BLaER1 (cell line): ENCODE results near the gene ATP6V0B.

Experiments
- H3K27ac ChIP-seq: shearing (Covaris generic); formaldehyde crosslinking; 2 replicates; pipeline ENCODE4 v1.8.1; 2022
- H3K27me3 ChIP-seq: shearing (Covaris generic); formaldehyde crosslinking; 2 replicates; pipeline ENCODE4 v1.8.1; 2022
- H3K36me3 ChIP-seq: shearing (Covaris generic); formaldehyde crosslinking; 2 replicates; pipeline ENCODE4 v1.8.1; 2022
- H3K4me1 ChIP-seq: shearing (Covaris generic); formaldehyde crosslinking; 2 replicates; pipeline ENCODE4 v1.8.1; 2022
- H3K4me2 ChIP-seq: shearing (Covaris generic); formaldehyde crosslinking; 2 replicates; pipeline ENCODE4 v1.8.1; 2022
- H3K4me3 ChIP-seq: shearing (Covaris generic); formaldehyde crosslinking; 2 replicates; pipeline ENCODE4 v1.8.1; 2022
- H3K9ac ChIP-seq: shearing (Covaris generic); formaldehyde crosslinking; 2 replicates; pipeline ENCODE4 v1.8.1; 2022
- H3K9me3 ChIP-seq: shearing (Covaris generic); formaldehyde crosslinking; 2 replicates; pipeline ENCODE4 v1.8.1; 2022
- H4K20me1 ChIP-seq: shearing (Covaris generic); formaldehyde crosslinking; 2 replicates; pipeline ENCODE4 v1.8.1; 2022
- Cebpa-rat ChIP-seq: shearing (Covaris generic); IDR thresholded peaks from 2 replicates; pipeline ENCODE4 v1.8.1; 2022

ATP6V0B gene

DNA sequence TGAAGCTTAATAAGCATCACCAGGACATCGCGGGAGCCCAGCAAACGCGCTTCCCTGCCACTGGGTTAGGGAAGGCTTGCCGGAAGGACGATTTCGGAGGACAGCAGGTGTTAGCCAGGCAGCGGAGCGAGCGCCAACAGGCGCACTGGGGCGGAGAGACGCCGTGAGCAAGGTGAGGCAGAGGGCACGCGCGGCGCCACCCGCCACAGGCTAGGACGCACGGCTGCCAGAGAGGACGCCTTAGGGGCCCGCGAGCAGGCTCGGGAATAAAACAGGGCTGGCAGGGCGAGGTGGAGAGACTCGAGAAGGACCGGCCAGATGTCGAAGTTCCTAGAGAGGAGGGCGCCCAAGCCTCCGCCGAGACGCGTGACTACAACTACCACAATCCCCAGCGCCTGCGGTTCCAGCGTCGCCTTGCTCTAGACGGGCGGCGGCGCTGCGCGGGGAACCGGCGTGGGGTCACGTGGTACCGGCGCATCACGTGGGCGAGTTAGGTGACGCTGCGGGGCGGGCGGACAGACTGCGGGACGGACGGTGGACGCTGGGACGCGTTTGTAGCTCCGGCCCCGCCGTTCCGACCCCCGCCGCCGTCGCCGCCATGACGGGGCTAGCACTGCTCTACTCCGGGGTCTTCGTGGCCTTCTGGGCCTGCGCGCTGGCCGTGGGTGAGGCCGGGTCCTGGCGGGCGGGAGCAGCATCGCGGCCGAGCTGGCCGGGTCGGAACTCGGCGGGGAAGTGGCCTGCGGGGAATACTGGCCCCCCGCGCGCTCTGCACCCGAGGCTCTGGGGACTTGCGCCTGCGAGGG, at the start of gene ATP6V0B:
TSS of gene ATP6V0B (plus strand) at position 518 of the 806 bp plus-strand sequence. CDS start at position 599, 81 bp downstream.
- Histone ChIP-seq H3K4me3 (peak within 1 kb of the TSS; percentile 93), H3K27me3 (no peaks in the 10 kb centered on the region), H4K20me1 (peaks cover 52% of the 10 kb centered on the region), H3K36me3 (peaks cover 53% of the 10 kb centered on the region), H3K4me2 (peak within 1 kb of the TSS; percentile 94), H3K4me1 (peaks cover 53% of the 10 kb centered on the region), H3K27ac (peak within 1 kb of the TSS; percentile 94), H3K9me3 (no peaks in the 10 kb centered on the region), H3K9ac (peak within 1 kb of the TSS; percentile 96)
- no peak for TF ChIP-seq Cebpa-rat

DNA sequence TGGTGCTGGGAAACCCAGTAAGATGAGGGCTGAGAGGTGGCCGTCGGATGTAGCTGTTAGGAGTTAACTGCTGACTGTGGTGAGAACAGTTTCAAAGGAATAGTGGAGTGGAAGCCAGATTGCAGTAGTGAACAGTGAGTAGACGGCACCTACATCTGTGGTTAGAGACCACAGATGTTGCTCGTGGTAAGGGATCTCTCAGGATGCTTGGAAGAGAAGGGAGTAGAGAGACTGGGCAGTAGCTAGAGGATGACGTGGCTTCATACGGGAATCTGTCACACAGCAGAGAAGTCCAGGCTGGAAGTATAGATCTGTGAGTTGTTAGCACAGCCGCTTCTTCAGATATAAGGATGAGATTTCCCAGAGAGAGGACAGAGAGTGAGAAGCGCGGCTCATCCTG, 48.9 kb upstream of the ATP6V0B start:
- H3K36me3 ChIP-seq: peaks cover 63% of the 10 kb centered on the region
- H3K4me1 ChIP-seq: no peaks in the 10 kb centered on the region
- no peaks in the 10 kb centered on the region for H3K9me3 ChIP-seq
- H3K27me3 ChIP-seq: no peaks in the 10 kb centered on the region
- H3K4me3 ChIP-seq: no peak overlapping the region
- H4K20me1 ChIP-seq: no peaks in the 10 kb centered on the region
- H3K9ac ChIP-seq: no peak overlapping the region
- H3K27ac ChIP-seq: no peak overlapping the region
- TF ChIP-seq Cebpa-rat: no peak
- no peak overlapping the region for H3K4me2 ChIP-seq

DNA sequence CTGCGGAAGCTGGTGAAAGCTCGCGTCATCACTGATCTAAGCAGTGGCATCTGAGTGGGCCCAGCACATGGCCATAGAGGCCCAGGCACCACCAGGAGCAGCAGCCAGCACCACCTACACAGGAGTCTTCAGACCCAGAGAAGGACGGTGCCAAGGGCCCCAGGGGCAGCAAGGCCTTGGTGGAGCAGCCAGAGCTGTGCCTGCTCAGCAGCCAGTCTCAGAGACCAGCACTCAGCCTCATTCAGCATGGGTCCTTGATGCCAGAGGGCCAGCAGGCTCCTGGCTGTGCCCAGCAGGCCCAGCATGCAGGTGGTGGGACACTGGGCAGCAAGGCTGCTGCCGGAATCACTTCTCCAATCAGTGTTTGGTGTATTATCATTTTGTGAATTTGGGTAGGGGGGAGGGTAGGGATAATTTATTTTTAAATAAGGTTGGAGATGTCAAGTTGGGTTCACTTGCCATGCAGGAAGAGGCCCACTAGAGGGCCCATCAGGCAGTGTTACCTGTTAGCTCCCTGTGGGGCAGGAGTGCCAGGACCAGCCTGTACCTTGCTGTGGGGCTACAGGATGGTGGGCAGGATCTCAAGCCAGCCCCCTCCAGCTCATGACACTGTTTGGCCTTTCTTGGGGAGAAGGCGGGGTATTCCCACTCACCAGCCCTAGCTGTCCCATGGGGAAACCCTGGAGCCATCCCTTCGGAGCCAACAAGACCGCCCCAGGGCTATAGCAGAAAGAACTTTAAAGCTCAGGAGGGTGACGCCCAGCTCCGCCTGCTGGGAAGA, 44.4 kb upstream of the ATP6V0B start:
- Histone ChIP-seq H3K9ac (no peak overlapping the region), H3K36me3 (peaks cover 29% of the 10 kb centered on the region), H3K4me1 (peaks cover 36% of the 10 kb centered on the region), H4K20me1 (peaks cover 19% of the 10 kb centered on the region), H3K4me2 (no peak overlapping the region), H3K27me3 (peaks cover 35% of the 10 kb centered on the region), H3K4me3 (no peak overlapping the region), H3K9me3 (no peaks in the 10 kb centered on the region), H3K27ac (no peak overlapping the region)
- TF ChIP-seq Cebpa-rat: no peak

DNA sequence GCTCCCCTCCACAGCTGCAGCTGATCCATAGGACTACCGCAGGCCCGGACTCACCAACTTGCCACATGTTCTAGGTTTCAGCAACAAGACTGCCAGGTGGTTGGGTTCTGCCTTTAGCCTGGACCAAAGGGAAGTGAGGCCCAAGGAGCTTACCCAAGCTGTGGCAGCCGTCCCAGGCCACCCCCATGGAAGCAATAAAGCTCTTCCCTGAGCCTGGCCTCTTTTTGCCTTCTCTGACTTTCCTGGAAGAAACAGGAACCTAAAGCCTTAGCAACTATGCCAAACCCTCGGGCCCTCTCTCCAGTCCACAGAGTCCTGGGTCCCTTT, 43.8 kb upstream of the ATP6V0B start:
- peaks cover 24% of the 10 kb centered on the region for H4K20me1 ChIP-seq
- no peak for TF ChIP-seq Cebpa-rat
- H3K27ac ChIP-seq: no peak overlapping the region
- H3K4me2 ChIP-seq: no peak overlapping the region
- peaks cover 41% of the 10 kb centered on the region for H3K27me3 ChIP-seq
- peaks cover 39% of the 10 kb centered on the region for H3K4me1 ChIP-seq
- H3K4me3 ChIP-seq: no peak overlapping the region
- H3K9me3 ChIP-seq: no peaks in the 10 kb centered on the region
- peaks cover 23% of the 10 kb centered on the region for H3K36me3 ChIP-seq
- no peak overlapping the region for H3K9ac ChIP-seq

DNA sequence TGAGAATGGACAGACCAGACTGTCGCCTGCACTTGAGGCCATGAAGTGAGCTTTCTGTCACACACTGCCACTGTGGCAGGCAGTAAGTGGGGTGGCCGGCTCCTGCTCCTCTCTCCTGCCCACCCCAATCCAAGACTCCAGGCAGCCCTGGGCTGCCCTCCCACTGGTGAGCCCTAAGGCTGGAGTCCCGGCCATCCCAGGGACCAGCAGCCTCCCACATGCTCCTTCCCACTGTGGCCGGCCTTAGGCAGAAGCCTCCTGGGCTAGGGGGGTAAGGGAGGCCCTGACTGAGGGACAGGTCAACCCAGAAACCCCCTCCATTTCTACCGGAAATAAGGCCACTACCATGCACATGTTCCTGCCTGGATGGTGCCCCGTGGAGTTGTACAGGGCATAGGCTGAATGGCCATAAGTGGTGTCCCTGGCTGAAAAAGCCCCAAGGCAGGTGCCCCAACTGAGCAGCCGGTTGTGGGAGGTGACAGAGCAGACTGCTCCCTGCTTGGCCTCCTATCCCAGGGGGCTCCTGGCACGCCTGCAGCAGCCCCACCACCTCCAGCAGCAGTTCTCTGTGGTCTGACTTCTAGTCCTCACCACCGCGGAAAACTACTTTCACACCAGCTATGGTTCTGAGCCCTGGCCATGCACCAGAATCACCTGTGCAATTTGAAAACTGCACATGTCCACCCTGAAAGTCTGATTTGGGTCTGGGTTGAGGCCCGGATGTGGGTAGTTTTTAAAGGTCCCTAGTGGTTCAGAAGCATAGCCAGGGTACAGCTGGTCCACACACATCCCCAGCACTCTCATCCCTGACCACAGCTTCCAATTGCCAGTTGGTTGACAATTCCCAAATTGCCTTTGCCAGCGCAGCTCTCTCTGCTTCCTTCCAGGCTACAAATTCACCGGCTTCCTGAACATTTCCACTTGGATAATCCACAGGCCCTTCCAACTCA, 42.8 kb upstream of the ATP6V0B start:
- Histone ChIP-seq H3K27me3 (peaks cover 51% of the 10 kb centered on the region), H3K4me1 (peaks cover 47% of the 10 kb centered on the region), H3K9me3 (no peaks in the 10 kb centered on the region), H3K4me3 (no peak overlapping the region), H3K9ac (no peak overlapping the region; the same call in 1 of the 2 replicates), H4K20me1 (peaks cover 32% of the 10 kb centered on the region), H3K4me2 (peak overlapping the region; percentile 71), H3K36me3 (peaks cover 16% of the 10 kb centered on the region), H3K27ac (no peak overlapping the region; the same call in 1 of the 2 replicates)
- no peak for TF ChIP-seq Cebpa-rat

DNA sequence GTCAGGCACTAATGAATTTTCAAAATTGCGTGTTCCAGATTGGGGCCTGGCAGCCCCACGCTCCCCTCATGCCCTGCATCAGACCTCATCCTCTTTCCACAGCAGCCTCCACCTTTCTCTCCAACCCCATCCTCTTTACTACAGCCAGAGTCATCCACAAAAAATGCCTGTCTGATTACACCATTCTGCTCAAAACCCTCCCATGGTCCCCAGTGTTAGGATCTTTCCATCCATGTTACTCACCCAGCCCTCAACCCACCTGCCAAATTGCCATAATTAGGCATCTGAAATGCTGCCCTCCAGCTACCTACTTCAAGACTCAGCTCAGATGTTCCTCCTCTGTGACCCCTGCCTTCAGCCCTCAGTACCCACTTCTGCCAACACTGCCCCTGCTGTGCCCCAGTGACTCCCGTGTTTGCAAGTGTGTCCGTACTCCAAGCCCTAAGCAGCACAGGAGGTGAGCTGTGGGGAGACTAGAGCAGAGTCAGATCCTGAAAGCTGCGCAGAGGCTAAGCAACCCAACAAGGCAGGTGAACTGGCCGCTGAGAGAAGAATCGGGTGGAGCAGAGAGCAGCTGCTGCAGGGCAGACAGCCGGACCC, 41.9 kb upstream of the ATP6V0B start:
- H3K4me1 ChIP-seq: peaks cover 47% of the 10 kb centered on the region
- H3K4me3 ChIP-seq: no peak overlapping the region
- peaks cover 41% of the 10 kb centered on the region for H4K20me1 ChIP-seq
- H3K27me3 ChIP-seq: peaks cover 60% of the 10 kb centered on the region
- TF ChIP-seq Cebpa-rat: no peak
- no peaks in the 10 kb centered on the region for H3K9me3 ChIP-seq
- no peak overlapping the region for H3K27ac ChIP-seq
- no peak overlapping the region for H3K9ac ChIP-seq
- peaks cover 22% of the 10 kb centered on the region for H3K36me3 ChIP-seq
- H3K4me2 ChIP-seq: peak overlapping the region; percentile 71

DNA sequence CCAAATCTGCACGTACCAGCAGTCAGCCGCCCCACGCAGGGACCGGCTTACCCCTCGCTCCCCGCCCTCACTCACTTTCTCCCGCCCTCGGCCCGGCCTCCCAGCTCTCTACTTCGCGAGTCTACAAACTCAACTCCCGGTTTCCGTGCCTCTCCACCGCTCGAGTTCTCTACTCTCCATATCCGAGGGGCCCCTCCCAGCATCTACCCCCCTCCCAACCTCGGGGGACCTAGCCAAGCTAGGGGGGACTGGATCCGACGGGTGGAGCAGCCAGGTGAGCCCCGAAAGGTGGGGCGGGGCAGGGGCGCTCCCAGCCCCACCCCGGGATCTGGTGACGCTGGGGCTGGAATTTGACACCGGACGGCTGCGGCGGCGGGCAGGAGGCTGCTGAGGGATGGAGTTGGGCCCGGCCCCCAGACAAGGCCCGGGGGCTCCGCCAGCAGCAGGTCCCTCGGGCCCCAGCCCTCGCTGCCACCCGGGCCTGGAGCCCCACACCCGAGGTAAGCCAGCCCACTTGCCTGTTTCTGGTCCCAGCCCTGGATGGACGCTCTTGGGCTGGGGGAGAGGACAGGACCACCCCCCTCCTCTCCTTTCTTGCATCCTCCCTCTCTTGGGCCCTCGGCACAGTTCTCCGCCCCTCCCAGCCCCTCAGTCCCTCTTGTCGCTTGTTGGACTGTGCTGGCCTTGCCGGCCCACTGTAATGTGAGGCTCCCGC, 41.2 kb upstream of the ATP6V0B start, which contains the start of gene ARTN:
TSS of gene ARTN (plus strand) at position 416 of the 715 bp plus-strand sequence. CDS start 1,856 bp downstream, outside the sequence.
- Histone ChIP-seq H3K27ac (no peak within 1 kb of the TSS), H3K4me2 (peak within 1 kb of the TSS; percentile 71), H3K9me3 (no peaks in the 10 kb centered on the region), H4K20me1 (peaks cover 47% of the 10 kb centered on the region), H3K4me1 (peaks cover 47% of the 10 kb centered on the region), H3K4me3 (peak within 1 kb of the TSS; percentile 43; the same call in 1 of the 2 replicates), H3K27me3 (peaks cover 65% of the 10 kb centered on the region), H3K9ac (0 out of 2 replicates have a peak within 1 kb of the TSS, but pooled peaks have one; percentile 33), H3K36me3 (peaks cover 28% of the 10 kb centered on the region)
- TF ChIP-seq Cebpa-rat: no peak

DNA sequence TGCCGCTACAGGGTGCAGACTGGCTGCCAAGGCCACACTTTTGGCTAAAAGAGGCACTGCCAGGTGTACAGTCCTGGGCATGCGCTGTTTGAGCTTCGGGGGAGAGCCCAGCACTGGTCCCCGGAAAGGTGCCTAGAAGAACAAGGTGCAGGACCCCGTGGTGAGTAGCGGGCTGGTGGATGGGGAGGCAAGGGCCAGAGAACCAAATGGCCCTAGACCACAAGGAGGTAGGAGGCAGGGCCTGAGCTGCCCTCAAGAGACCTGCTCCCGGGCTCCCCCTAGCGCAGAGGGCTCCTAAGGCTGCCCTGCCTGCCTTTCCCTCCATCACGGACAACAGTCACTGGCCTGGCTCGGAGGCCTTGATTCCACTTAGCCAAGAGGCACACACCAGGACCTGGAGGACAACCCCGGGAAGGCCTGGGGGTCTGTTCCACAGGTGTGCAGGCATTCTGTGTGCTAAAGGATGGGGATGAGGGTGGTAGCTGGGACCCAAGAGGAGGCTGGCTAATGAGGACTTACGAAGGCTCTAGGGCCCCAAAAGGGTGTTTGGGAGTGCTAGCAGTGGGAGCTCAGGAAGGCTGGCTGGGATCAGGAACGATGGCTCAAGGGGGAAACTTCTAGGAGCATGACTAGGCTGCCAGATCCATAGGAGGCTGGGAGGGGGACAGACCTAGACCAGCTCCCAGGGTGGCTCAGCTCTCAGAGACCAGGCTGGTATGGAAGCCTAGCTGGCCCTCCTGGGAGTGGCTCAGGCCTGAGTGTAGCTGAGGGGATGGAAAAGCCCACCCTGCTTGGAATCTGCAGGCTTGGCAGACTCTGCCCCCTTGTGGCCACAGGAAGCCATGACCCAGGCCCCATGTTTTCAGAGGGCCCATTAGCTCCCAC, 40.4 kb upstream of the ATP6V0B start:
- Histone ChIP-seq H3K36me3 (peaks cover 31% of the 10 kb centered on the region), H3K27me3 (peaks cover 65% of the 10 kb centered on the region), H3K4me3 (no peak overlapping the region), H3K4me1 (peaks cover 47% of the 10 kb centered on the region), H3K4me2 (peak overlapping the region; percentile 71), H3K9ac (no peak overlapping the region), H3K27ac (no peak overlapping the region), H4K20me1 (peaks cover 51% of the 10 kb centered on the region), H3K9me3 (no peaks in the 10 kb centered on the region)
- TF ChIP-seq Cebpa-rat: no peak
